Measurements from ENCODE around the gene CTNNA1. TPM values are rescaled to one million over a fixed set of nuclear protein-coding genes. Genes with fewer than 3 reads are reported as not detected.

Gene CTNNA1
- total RNA-seq, 1 donor from 2014 or later: 304 TPM

DNA sequence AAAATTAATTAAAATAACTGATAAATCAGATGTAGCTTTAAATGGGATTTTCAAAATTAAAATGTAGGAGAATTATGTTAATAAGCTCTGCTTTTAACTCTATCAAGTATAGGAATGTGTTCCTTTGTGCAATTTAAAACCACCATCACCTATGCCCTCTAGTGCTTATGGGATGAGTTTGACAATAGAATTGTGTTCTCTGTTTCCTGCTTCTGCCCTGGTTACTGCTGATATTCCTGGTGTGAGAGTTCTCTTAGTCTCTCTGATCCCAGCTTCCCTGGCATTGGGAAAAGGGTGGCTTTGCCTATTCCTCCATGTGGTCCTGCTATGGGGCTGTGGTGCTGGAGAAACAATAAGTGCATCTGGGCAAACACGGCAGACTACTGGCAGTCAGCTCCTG, 113.8 kb downstream of the CTNNA1 start:
- TF ChIP-seq POLR2AphosphoS5 (IDR thresholded peaks at IDR 0.05; ENCODE audit: insufficient read depth in 1 of 2, low read depth in 1 of 2) (no peak), POLR2A (IDR thresholded peaks at IDR 0.05) (no peak)
- TF ChIP-seq, protein P1, sequence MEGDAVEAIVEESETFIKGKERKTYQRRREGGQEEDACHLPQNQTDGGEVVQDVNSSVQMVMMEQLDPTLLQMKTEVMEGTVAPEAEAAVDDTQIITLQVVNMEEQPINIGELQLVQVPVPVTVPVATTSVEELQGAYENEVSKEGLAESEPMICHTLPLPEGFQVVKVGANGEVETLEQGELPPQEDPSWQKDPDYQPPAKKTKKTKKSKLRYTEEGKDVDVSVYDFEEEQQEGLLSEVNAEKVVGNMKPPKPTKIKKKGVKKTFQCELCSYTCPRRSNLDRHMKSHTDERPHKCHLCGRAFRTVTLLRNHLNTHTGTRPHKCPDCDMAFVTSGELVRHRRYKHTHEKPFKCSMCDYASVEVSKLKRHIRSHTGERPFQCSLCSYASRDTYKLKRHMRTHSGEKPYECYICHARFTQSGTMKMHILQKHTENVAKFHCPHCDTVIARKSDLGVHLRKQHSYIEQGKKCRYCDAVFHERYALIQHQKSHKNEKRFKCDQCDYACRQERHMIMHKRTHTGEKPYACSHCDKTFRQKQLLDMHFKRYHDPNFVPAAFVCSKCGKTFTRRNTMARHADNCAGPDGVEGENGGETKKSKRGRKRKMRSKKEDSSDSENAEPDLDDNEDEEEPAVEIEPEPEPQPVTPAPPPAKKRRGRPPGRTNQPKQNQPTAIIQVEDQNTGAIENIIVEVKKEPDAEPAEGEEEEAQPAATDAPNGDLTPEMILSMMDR (IDR thresholded peaks at IDR 0.05): no peak
- intact Hi-C loops (cut with DNase I): no loop called here
- Histone ChIP-seq H3K4me1 (peaks cover 50% of the 10 kb centered on the region), H3K4me3 (no peak overlapping the region), H3K27me3 (no peaks in the 10 kb centered on the region), H3K27ac (no peak overlapping the region), H3K9me3 (peaks cover 8% of the 10 kb centered on the region), H3K36me3 (peaks cover 0 to 15% of the 10 kb centered on the region in 2 donors)
- no peak for DNase-seq (ENCODE audit: extremely low spot score in 2 of 2)

DNA sequence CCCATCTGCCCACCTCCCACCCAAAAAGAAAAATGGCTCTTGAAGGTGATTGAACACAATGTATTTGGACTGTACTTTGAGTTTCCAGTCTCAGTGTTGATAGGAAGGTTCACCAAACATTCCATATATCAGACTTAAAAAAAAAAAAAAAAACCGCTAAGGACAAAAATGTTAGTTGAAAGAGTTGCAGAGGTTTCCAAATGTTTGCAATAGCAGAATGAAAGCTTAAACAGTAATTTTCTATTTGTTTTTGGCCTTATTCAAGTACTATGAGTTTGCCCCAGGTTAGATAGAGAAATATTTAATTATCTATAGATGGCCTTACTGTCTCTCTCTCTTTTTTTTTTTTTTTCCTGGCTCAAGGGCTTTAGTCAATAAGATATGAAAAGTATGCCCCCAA, 115.8 kb downstream of the CTNNA1 start:
- Histone ChIP-seq H3K27ac (no peak overlapping the region), H3K4me3 (no peak overlapping the region), H3K27me3 (no peaks in the 10 kb centered on the region), H3K9me3 (no peaks in the 10 kb centered on the region), H3K36me3 (peaks cover 0 to 2% of the 10 kb centered on the region in 2 donors), H3K4me1 (peaks cover 62% of the 10 kb centered on the region)
- DNase-seq (ENCODE audit: extremely low spot score in 2 of 2): no peak
- TF ChIP-seq POLR2A (IDR thresholded peaks at IDR 0.05) (no peak), POLR2AphosphoS5 (IDR thresholded peaks at IDR 0.05; ENCODE audit: insufficient read depth in 1 of 2, low read depth in 1 of 2) (no peak)
- TF ChIP-seq, protein P1 (IDR thresholded peaks at IDR 0.05): no peak
- intact Hi-C loops (cut with DNase I): no loop called here

DNA sequence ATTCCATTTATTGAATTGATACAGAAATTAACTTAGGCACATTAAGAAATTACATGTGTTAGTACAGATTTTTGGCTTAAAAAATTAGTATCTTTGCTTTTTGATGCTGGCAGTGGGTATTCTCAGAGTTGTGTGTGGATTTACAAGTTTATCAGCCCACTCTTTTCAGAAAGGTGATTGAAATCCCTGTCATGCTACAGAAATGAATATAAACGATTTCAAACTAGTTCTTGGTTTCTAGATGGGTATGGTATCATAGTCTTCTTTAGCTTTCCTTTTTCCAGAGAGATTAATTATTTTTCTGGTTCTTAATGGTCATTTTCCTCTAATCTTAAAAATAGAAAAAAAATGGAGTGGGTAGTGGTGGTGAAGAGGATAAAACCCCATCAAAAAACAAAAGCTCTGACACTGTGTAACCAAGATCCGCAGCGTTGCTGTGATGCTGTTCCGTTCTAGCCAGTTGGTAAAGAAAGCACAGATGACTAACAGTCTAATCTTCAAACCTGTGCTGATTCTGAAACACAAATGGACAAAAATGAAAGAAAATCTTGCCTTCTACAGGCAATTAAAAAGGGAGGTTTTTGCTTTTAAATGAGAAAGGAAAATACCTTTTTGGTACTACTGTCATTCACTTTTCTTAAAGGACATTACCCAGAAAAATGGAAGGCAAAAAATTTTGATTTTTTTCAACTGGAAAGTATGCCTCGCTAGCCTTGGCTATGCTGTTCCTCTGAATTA, 116.7 kb downstream of the CTNNA1 start:
- intact Hi-C loops (cut with DNase I): no loop called here
- DNase-seq (ENCODE audit: extremely low spot score in 2 of 2): no peak
- no peaks in the 10 kb centered on the region for H3K9me3 ChIP-seq
- H3K4me1 ChIP-seq: peaks cover 70% of the 10 kb centered on the region
- TF ChIP-seq, protein P1 (IDR thresholded peaks at IDR 0.05): no peak
- TF ChIP-seq POLR2AphosphoS5 (IDR thresholded peaks at IDR 0.05; ENCODE audit: insufficient read depth in 1 of 2, low read depth in 1 of 2) (no peak), POLR2A (IDR thresholded peaks at IDR 0.05) (no peak)
- no peaks in the 10 kb centered on the region for H3K36me3 ChIP-seq
- H3K27me3 ChIP-seq: no peaks in the 10 kb centered on the region
- no peak overlapping the region for H3K27ac ChIP-seq
- H3K4me3 ChIP-seq: no peak overlapping the region

DNA sequence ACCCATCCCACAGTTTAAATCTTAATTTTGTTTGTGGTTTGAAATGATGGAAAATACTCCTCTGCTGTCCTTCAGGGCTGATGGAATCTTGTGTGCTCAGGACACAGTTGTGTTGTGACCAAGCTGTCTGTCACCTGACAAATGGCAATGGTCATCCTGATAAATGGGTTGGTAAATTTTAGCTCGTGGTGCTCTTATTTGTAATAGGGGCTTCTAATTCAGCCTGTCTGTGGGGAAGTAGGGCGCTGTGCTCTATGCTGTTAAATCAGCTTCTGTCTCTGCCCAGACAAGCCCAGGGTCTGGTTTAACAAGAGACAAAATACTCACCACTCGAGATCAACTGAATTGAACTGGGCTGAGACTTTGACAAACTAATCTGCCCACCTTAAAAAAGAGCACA, 117.4 kb downstream of the CTNNA1 start:
- Histone ChIP-seq H3K36me3 (no peaks in the 10 kb centered on the region), H3K4me1 (peaks cover 75% of the 10 kb centered on the region), H3K27me3 (no peaks in the 10 kb centered on the region), H3K4me3 (no peak overlapping the region), H3K27ac (no peak overlapping the region), H3K9me3 (no peaks in the 10 kb centered on the region)
- TF ChIP-seq POLR2AphosphoS5 (IDR thresholded peaks at IDR 0.05; ENCODE audit: insufficient read depth in 1 of 2, low read depth in 1 of 2): no peak
- no peak for TF ChIP-seq POLR2A (IDR thresholded peaks at IDR 0.05)
- TF ChIP-seq, protein P1 (IDR thresholded peaks at IDR 0.05): no peak
- DNase-seq (ENCODE audit: extremely low spot score in 2 of 2): no peak
- intact Hi-C loops (cut with DNase I): no loop called here

DNA sequence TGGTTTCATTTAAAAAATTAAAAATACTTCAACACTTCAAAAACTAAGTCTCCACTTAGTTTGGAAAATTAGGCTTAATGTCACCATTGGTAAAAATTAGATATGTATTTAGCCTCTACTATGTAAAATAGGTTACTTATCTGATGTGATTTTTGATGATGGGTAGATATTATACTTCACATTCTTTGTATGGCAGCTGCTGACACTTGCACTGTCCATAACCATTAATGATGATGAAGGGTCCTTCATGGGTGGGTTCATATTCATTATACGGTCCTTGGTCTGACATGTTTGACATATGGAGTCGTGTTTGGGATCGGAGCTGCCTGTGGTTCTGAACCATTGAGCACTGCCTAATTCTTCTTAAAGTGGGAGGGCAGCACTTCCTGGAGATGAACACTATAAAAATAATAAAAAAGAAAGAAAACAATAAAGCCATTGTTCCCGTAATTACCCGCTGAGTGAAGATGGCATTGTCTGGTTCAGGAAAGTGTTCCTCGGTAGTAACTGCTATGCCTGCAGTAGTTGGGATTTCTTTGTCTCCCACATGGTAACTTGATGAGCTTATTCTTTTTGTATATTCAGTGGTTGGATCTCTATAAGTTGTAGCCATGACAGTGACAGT, 119.7 kb downstream of the CTNNA1 start:
- Histone ChIP-seq H3K9me3 (no peaks in the 10 kb centered on the region), H3K4me1 (peaks cover 70% of the 10 kb centered on the region), H3K27me3 (no peaks in the 10 kb centered on the region), H3K36me3 (no peaks in the 10 kb centered on the region), H3K27ac (no peak overlapping the region), H3K4me3 (no peak overlapping the region)
- TF ChIP-seq, protein P1 (IDR thresholded peaks at IDR 0.05): no peak
- TF ChIP-seq POLR2A (IDR thresholded peaks at IDR 0.05): no peak
- no peak for TF ChIP-seq POLR2AphosphoS5 (IDR thresholded peaks at IDR 0.05; ENCODE audit: insufficient read depth in 1 of 2, low read depth in 1 of 2)
- DNase-seq (ENCODE audit: extremely low spot score in 2 of 2): no peak
- intact Hi-C loops (cut with DNase I): no loop called here
